Fibroblast of peridontal ligament (primary cell): ENCODE data around the gene GPR55.
"Not testable (repeated sequence)": the region's sequence is repeated elsewhere in the genome, so short reads cannot be mapped to it uniquely, and the experiment has no call there.

ENCODE experiments used
- DNase-seq: peaks from one replicate; pipeline ENCODE4 v3.0.0-alpha.2; 2010; ENCODE audit errors: extremely low read depth

The GPR55 gene, protein sequence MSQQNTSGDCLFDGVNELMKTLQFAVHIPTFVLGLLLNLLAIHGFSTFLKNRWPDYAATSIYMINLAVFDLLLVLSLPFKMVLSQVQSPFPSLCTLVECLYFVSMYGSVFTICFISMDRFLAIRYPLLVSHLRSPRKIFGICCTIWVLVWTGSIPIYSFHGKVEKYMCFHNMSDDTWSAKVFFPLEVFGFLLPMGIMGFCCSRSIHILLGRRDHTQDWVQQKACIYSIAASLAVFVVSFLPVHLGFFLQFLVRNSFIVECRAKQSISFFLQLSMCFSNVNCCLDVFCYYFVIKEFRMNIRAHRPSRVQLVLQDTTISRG

DNA sequence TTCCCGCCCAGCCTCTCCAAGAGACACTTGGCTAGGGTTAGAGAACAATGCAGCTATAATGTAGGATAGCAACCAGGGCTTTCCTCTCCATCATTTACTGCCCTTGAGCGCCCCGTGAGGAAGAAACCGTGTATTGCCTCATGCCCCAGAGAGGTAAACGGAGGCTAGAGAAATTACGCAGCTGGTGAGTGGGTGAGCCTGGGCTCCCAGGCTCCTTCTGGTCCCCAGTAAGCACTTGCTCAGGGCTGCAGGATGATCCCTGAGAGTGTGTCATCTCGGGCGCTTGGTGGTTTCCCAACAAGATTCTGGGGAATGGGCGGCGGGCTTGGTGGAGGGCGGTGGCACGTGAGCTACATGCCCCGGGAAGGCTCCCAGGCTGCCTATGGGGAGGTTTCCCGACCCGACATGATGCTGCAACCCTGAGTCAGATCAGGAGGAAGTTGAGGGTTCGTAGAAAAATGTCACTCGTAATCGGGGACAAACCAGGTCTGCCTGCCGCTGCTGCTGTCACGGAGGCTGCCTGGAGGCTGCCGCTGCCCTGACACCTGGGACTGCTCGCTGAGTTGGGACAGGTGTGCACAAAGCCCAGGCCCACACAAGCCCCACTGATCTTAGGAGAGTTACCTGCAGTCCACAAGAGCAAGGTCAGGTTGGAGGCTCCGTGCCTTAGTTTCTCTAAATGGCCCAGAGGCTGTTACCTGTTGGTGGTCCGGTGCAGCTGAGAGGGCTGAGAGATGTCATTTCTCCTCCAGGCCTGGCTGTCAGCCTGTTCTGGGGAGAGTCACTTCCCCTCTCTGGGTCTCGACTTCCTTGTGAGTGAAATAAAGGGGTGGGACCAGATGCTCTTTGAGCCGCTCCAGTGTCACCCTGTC lies at the start of gene GPR55:
GPR55 (minus strand) TSS at position 773 of the 872 bp plus-strand sequence. CDS start 14,280 bp downstream, outside the sequence.
- DNase-seq: no peak

DNA sequence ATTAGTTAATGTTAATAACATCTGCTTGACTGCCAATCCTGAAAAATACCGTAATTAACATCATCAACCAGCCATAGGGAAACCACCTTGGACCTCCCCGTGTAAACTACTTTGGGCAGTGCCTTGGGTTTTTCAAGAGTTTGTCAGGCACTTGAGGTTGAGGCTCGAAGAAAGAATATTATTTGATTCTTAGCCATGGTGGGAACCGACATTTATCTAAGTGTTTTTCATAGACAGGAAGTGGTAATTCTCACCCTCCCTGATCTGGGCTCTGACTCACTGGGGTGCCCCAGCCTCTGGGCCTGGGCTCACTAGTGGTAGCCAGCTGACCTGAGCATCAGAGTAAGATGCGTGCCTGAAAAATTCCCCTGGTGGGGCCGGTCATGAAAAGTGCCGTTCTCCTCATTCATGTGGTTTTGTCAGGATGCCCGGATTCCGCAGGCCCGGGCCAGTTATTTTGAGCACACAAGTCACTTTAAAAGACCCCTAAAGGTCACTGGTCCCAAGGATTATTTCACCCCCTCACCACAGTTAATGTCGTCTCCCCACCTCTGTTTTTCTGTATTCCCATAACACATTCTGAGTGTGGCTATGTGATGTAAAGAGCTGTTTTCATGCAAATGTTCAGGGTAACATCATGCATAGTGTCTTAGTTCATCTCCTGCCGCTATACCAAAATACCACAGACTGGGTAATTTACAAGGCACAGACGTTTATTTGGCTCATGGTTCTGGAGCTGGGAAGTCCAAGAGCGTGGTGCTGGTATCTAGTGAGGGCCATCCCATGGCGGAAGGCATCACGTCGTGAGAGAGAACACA lies 49.3 kb upstream of the GPR55 start:
- DNase-seq: peak; percentile 25

DNA sequence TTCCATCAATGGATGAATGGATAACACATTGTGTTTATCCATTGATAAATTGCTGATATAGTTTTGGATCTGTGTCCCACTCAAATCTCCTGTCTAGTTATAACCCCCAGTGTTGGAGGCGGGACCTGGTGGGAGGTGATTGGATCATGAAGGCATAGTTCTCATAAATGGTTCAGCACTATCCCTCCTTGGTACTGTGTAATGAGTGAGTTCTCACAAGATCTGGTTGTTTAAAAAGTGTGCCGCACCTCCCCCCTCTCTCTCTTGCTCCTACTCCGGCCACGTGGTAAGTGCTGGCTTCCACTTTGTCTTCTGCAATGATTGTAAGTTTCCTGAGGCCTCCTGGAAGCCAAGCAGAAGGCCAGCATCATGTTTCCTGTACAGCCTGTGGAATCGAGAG lies 47.0 kb upstream of the GPR55 start:
- DNase-seq: no peak

DNA sequence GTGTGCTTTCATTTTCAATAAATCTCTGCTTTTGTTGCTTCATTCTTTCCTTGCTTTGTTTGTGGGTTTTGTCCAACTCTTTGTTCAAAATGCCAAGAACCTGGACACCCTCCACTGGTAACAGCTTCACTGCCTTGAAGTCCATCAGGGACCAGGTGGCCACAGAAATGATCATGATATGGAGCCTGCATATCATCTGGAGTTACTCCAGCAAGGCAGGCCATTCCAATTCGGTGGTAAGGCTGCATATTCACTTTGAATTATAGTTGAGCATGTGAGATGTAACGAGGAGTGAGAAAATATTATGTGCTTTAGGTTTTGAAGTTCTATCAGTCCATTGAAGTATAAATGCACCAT lies 44.6 kb upstream of the GPR55 start:
- no peak for DNase-seq

DNA sequence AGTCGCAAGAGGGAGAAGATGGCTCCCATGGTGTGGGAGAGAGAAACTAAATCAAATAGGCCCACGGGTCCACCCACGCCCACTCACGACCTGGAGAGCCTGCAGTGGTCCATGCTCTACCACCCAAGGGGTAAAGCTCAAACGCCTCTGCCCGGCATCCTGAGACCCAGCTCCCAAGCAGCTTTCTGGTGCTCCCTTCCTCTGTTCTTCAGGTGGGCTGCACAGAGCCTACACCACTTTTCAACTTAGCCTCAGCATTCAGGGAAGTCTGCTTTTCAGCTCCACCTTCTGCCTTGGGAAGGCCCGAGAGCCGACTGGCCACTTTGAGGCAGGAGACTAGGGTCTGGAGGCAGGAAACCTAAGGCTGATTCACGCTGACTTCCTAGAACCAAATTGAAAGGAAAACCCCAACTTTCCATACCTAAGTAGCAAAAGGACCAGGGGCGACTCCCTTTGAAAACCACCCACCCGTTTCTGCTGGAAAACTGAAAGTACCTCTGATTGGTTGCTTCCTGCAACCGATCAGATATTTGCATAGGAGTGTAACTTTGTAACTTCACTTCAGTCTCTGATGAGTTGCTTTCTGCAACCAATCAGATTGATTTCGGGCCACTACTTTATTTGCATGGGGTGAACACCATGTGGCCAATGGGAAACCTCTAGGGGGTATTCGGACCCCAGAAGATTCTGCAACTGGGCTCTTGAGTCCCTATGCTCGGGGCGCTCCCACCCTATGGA lies 44.0 kb upstream of the GPR55 start:
- no peak for DNase-seq

DNA sequence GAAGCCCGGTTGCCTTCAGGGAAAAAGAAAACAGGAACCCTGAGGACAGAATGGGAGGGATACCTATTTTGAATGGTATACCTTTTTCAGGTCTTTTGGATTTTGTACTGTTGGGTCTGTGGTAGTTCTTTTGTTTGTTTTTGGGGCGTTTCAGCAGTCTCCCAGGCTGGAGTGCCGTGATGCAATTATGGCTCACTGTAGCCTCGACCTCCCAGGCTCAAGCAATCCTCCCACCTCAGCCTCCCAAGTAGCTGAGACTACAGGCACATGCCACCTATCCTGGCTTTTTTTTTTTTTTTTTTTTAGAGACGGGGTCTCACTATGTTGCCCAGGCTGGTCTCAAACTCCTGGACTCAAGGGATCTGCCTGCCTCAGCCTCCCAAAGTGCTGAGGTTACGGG lies 43.3 kb upstream of the GPR55 start:
- not testable (repeated sequence) for DNase-seq

DNA sequence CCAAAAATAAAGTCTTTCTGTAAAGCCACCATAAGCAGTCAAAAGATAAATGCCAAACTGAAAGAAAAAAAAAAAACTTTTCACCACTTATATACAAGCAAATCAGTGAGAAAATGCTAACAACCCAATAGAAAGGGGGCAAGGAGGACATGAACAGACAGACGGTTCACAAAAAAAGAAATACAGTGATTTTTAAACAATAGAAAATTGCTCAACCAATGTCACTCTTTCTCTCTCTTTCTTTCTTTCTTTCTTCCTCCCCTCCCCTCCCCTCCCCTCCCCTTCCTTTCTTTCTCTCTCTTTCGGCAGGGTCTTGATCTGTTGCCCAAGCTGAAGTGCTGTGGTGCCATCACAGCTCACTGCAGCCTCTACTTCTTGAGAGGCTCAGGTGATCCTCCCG lies 42.1 kb upstream of the GPR55 start:
- DNase-seq: no peak

DNA sequence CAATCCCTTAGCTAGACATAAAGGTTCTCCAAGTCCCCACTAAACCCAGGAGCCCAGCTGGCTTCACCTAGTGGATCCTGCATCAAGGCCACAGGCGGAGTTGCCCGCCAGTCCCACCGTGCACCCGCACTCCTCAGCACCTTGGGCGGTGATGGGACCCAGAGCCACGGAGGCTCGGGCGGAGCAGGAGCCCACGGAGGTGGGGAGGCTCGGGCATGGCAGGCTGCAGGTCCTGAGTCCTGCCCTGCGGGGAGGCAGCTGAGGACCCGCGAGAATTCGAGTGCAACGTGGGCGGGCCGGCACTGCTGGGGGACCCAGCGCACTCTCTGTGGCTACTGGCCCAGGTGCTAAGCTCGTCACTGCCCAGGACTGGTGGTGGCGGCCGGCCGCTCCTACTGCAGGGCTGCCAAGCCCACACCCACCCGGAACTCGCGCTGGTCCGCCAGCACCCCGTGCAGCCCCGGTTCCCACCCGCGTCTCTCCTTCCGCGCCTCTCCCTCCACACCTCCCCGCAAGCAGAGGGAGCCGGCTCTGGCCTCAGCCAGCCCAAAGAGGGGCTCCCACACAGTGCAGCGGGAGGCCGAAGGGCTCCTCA lies 39.2 kb upstream of the GPR55 start:
- no peak for DNase-seq

DNA sequence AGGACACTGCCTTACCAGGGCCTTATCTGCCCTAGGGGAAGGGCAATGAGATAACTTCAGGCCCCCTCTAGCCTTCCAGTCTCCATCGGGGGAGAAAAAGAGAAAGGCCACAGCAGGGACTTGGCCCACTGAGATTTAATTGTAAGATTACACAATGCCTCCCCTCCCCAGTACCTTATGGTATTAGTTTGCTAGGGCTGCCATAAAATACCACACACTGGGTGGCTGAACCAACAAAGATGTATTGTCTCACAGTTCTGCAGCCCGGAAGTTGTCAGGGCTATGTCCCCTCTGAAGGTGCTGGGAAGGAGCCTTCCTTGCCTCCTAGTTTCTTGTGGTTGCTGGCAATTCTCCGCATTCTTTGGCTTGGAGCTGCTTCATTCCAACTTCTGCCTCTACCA lies 36.0 kb upstream of the GPR55 start:
- no peak for DNase-seq

DNA sequence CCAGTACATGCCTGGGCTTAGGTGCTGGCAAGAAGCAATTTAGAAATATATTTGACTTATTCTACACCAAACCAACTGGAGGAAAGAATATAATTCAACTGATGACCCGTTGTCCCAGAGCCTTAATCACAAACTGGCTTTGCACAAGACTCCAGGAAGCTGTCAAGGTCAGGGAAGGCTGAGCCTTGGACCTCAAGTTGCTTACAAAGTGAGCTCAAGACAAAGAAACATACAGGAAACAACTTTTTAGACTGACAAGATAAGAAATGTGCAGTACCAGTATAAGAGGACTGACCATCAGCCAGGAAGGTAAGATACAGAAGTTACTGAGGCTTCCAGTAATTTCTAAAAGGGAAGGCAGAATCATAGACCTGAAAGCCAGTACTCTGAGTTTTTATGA lies 35.0 kb upstream of the GPR55 start:
- no peak for DNase-seq

DNA sequence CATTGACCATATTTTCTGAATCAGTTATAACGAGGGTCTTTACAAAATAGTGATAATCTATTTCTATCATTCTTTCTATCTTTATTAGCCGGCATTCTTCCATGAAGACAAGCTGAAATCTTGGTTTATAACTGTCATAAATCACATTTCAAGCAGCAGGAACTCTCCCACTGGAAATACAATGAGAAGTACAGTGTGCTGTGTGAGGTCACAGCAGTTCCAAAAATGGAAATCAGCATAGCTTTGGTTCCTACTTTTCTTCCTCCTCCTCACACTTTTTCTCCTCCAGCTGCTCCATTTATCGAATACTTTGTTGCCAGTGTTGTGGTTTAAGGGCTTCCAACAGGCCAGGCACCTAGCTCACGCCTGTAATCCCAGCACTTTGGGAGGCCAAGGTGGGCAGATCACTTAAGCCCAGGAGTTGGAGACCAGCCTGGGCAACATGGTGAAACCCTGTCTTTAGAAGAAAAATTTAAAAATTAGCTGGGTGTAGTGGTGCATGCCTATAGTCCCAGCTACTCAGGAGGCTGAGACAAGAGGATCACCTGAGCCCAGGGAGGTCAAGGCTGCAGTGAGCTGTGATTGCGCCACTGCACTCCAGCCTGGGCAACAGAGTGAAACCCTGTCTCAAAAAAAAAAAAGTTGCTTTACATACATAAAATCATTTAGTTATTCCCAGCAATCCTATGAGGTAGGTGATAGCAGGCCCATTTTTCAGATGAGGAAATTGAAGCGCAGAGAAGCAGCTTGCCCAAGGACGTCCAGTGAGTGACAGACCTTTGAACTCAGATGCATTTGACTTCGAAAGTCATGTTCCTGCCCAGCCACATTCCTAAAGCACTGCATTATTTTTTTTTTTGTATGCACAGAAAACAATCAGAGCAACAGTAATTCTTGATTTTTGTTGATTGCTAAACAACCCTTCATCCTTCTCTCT lies 34.0 kb upstream of the GPR55 start:
- DNase-seq: no peak

DNA sequence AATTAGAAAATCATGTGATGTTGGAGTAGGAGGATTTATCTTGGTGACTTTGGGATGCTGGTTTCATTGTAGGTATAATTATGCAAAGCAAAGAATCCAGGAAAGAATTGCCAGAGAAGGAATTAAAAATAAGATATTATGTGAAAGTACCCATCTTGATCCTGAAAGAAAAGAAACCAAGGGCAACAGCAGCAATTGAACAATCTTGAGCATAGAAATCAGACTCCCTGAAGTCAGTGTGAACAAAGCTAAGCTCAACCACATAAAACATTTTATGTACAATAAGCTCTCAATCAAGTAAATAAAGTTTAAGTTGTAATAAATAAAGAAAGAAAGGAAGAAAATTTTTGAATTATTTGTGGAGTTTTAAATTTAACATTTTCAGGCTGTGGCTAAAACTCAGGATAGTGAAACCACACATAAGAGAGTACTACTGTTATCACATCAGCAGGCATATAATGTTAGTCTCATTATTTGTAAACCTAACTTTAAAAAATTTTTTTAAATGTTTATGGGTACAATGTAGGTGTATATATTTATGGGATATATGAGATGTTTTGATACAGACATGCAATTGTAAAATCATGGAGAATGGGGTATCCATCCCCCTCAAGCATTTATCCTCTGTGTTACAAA lies 32.8 kb upstream of the GPR55 start:
- DNase-seq: no peak

DNA sequence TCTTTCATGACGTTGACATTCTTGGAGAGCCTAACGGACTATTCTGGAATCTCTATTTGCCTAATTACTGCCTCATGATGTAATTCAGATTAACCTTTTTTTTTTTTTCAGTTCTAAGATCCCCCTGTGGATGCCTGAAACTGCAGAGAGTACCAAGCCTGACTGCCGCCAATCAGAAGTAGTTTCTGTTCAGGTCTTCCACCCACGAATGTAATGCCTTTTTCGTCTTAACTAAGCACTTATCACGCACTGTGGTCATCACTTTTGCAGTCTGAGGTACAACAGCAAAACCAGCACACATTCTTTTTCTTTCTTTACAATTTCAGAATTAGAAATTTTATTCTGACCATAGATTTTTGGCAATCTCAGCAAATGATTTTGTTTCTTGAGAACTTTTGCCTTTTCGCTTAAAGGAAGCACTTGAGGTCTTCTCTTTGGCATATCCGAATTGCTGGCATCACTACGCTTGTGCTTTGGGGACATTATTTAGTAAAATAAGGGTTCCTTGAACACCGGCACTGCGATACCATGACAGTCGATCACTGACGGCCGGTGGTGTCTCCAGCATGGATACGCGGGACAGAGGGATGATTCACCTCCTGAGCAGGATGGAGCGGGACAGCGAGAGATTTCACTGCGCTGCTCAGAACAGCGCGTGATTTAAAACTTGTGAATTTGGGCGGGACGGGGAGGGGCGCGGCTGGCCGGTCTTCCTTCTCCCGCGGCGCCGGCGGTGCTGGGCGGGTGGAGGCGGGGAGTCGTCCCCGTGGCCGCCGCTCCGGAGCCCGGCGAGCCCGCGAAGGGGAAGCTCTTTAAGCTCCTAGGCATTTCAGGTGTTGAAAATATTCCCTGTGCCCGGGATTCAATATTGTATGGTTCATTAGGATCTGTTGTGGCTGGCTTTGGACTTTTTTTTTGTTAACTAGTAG lies 32.0 kb upstream of the GPR55 start:
- DNase-seq: peak; percentile 41

DNA sequence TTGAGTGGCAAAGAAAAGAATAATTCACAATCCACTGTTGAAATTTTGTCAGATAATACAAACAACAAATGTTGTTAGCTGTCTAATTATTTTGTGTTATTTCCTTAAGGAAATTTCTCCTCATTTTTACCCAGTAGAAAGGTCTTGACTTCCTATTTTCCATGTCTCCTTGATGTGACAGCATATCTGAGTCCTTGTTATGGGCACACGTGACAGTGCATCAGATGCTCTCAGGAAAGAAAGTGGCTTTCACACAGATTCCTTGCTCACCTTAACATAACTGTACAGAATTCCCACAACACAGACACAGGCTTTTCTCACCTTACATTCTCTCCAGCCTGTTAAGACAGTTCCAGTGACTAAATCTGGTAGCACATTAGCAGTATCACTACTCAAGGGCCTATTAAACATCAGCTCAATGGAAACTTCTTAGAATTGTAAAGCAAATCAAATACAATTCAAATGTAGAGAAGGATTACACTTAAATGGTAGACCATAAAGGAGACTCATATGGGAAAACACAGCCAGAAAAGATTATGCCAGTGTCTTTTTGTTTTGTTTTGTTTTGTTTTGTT lies 30.2 kb upstream of the GPR55 start:
- no peak for DNase-seq

DNA sequence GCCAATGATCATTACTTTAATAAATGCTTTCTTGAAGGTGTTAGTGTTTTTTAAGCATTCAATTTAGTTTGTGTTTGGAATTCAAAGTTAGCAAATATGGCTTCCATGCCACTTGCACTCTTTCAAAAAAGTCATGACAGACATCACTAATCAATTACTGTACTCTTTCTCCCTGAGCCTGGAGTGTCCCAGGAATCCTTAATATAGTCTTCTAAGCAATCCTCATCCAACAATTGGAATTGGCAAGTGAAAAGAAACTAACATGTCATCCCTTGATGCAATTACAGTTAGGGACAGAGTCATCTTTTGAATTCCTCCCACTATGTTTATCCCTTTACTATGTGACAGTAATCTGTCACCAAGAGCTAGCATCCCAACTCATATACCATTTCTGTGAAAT lies 29.7 kb upstream of the GPR55 start:
- no peak for DNase-seq

DNA sequence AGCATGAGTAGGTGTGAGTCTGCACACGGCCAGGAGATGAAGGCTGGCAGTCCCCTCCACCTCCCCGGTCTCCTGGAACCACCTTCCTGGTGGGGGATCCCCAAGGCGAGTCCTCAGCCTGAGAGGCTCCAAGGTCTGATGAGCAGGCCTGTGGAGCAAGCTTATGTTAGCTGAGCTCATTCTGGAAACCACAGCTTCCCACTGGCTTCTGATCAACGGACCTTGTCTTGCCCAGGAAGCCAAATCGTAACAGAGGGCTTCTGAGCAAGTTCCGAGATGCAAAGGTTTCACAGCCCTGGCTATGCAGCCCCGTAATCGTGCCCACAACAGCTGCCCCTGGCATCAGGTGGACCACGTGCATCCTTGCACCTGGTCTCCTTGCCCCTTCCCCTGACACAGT lies 28.8 kb upstream of the GPR55 start:
- no peak for DNase-seq

DNA sequence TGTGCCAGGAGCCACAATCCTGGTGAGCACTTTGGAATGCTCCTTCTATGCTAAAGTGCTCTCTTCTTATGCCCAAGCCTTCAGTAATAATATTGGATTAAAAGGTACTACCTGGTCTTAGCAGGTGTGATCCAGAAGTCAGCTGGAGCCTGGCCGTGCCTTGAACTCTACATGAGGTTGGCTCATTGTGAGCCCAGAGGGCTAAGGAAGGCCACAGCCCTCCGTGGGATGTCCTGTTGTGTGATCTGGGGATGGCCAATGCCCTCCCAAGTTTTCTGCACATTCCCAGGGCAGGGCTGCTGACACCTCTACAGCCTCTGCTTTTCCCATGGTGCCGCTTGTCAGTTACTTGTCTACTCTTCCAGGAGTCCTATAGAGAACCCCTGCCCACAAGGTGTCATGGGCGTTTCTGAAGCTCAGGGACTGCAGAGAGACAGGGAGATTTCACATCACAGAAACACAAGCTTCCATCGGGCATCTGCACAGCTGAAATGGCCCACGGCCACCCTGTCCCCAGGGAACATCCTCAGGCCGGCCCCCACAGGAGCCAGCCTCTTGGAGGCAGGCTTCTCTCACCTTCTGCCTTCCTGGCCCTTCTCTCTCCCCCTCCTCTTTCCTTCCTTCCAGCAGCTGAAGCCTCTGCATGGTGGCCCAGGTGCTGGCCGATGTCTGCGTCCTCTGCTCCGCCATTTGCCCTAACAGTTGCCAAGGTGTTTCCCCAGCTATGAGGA lies 27.3 kb upstream of the GPR55 start:
- DNase-seq: no peak

DNA sequence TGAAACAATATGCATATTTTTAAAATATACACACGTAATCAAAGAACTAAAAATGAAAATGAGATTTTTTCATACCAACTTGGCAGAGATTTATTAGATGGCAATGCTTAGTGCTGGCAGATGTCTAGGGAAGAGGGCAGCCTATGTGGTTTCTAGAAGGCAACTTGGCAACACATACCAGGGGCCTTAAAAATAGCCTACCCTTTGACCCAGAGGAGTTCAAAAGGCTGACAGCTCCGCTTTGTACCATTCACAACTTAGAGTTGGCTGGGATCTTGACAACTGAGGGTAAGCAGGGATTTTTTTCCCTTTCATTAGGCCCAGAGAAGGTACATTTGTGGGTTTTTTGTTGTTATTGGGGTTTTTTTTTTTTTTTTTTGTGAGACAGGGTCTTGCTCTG lies 26.4 kb upstream of the GPR55 start:
- no peak for DNase-seq
